NCI-H2081 (cell line): ENCODE results near the gene DHRS1.
"Not testable (repeated sequence)": the region's sequence is repeated elsewhere in the genome, so short reads cannot be mapped to it uniquely, and the experiment has no call there.

ENCODE experiments used
- DNase-seq, 2 experiments: peaks; one replicate each; lab custom pipeline; 2025; lab: John Stamatoyannopoulos, UW

Gene DHRS1

GRCh38 chr14:24247422-24247821, 52.2 kb downstream of the DHRS1 start:
- no peak for DNase-seq

- no peak for DNase-seq
Observed at GRCh38 chr14:24246765-24247212, 52.8 kb downstream of the DHRS1 start.

GRCh38 chr14:24245350-24245749, 54.2 kb downstream of the DHRS1 start:
- not testable (repeated sequence) for DNase-seq

- DNase-seq = no peak
Observed at GRCh38 chr14:24243336-24243836, 56.2 kb downstream of the DHRS1 start.

GRCh38 chr14:24241829-24242443, 57.6 kb downstream of the DHRS1 start:
- DNase-seq = peak; percentile 91 to 92
